Measurements from ENCODE around the gene RBM15B.

DNA sequence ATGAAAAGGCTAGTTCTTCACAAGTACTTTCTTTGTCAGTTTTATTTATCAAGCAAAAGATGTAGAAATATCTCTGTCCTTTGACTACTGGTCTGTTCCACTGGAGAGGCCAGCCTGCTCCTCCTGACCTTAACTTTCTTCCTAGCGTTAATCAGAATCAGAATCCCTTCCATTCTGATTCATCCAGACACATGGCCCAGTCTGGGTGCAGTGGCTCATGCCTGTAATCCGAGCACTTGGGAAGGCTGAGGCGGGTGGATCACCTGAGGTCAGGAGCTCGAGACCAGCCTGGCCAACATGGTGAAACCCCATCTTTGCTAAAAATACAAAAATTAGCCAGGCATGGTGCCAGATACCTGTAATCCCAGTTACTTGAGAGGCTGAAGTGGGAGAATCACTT lies 38.0 kb upstream of the RBM15B start:
- TF ChIP-seq, protein P1, sequence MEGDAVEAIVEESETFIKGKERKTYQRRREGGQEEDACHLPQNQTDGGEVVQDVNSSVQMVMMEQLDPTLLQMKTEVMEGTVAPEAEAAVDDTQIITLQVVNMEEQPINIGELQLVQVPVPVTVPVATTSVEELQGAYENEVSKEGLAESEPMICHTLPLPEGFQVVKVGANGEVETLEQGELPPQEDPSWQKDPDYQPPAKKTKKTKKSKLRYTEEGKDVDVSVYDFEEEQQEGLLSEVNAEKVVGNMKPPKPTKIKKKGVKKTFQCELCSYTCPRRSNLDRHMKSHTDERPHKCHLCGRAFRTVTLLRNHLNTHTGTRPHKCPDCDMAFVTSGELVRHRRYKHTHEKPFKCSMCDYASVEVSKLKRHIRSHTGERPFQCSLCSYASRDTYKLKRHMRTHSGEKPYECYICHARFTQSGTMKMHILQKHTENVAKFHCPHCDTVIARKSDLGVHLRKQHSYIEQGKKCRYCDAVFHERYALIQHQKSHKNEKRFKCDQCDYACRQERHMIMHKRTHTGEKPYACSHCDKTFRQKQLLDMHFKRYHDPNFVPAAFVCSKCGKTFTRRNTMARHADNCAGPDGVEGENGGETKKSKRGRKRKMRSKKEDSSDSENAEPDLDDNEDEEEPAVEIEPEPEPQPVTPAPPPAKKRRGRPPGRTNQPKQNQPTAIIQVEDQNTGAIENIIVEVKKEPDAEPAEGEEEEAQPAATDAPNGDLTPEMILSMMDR (IDR thresholded peaks at IDR 0.05) = no peak
- TF ChIP-seq POLR2AphosphoS5 (IDR thresholded peaks at IDR 0.05) (no peak), POLR2A (IDR thresholded peaks at IDR 0.05) (no peak)
